Measurements from ENCODE around the gene AP2M1.
"Not testable (repeated sequence)": the region's sequence is repeated elsewhere in the genome, so short reads cannot be mapped to it uniquely, and the experiment has no call there.

AP2M1 gene

DNA sequence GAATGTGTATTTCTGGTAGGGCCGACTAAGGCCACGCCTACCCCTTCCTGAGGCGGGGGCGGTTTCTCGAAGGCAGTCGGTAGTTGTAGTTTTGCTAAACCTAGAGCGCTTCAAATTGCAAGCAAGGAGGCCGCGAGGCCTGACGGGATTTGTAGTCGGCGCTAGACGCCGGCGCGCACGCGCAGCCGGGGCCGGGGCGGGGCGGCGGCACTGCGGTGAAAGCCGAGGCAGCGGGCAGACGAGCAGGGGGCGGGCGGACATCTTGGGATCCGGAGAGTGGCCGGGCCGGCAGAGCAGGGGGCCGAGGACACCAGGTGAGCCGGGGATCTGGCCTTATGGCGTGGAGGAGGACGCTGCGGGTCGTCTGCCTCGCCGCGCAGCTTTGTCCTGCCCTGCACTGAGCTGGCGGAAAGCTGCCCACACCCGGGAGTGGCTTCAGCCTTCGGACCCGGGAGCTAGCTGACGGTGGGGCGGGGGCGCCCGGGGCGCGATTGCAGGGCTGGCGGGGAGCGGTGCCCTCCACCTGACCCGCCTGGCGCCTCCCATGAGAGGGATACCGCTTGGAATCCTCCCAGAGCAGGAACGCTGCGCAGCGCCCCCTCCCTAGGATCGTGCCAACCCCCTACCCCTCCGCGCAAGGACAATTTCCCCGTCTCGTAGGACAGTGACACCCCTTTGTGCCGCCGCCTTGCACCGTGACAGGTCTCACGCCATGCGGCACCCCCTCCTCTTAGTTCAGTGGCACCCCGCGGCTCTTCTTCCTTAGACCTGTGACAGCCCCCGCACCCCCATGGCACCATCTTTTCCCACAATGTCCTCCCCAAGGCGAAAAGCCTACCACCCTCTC lies at the start of gene AP2M1:
Gene AP2M1 (plus strand): TSS at position 210 of the 847 bp plus-strand sequence. CDS start 2,139 bp downstream, outside the sequence.
- DNase-seq, result peak; percentile 81 to 99 (median 97)

DNA sequence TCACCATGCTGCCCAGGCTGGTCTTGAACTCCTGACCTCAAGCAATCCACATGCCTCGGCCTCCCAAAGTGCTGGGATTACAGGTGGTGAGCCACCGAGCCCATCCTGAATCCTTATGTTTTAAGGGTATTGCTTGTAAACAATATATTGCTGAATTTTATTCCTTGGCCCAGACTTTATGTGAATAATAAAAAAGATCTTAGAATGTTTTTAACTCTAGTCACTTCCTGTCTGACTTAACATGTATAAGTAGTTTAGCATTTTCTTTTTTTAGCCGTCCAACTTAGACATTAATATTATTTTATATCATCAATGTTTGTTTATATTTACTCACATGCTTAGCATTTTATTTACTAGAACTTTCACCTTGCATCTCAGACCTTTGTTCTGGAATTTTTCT lies 48.6 kb upstream of the AP2M1 start:
- DNase-seq, result no peak

DNA sequence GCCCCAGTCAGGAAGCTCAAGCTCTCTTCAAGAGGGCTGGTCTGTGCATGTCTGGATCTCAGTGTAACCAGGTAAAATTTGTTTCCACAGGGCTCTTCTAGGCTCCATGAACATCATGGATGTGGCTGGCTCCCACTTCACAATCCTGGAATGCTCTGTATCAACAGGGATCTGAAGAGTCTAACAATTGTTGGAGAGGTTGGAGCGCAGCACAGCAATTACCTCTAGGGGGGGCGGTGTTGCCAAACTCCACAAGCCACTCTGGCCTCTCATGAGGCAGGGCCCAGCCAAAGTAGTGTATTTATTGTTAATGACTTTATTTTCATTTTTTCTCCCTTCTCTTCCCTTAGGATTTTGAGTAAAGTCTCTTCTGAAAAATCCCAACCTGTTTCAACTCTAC lies 45.6 kb upstream of the AP2M1 start:
- no peak for DNase-seq

GRCh38 chr3:184132945-184133344 lies 41.7 kb upstream of the AP2M1 start:
- no peak for DNase-seq

GRCh38 chr3:184133840-184134745 lies 40.6 kb upstream of the AP2M1 start:
- peak; percentile 6 to 89 (median 74) for DNase-seq

DNA sequence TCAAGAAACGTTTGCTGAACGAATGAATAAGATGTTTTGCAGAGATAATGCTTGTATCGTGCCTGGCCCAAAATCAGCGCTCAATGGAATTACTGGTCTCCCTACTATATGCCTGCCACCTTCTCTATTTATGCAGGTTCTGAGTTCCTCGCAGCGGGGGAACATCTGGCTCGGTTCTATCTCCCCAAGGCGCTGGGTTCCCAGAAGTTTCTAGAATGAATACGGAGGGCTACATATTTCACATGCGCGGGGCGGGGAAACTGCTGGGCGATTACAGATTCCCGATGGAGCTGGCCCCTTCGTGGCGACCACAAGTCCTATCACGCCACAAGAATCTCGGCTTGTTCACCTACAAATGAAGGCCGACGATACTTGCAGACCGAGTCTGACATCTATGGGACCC lies 39.9 kb upstream of the AP2M1 start:
- DNase-seq, result peak in 1 of 14 donors; percentile 57

DNA sequence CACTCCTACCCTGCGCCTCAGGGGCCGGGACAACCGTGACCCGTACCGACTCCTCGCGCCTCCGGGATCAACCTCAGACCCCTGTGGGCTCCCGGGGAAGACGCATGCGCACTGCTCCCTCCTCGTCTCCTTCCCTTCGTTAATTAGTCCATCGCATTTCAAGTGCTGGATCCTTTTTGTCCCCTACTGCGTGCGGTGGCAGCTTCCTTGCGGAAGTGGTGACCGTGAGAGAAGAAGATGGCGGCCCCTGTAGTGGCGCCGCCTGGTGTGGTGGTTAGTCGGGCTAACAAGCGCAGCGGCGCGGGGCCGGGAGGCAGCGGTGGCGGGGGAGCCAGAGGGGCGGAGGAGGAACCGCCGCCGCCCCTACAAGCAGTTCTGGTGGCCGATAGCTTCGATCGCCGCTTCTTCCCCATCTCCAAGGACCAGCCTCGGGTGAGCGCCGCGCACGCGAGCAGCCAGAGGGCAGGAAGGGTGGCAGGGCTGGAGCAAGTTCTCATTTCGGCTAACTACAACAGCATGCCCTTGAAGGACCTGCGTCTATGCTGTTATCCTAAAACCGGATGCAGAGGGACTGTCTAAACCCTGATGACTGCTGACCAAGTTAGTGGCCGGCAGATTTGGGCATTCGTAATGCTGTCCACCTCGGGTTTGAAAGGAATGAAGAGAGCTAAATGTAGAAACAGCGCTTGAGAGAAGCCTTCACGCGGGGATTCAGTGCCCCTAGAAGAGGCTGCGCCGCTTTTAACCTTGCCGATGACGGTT lies 39.3 kb upstream of the AP2M1 start, which contains the start of gene EIF2B5:
Gene EIF2B5 (plus strand): TSS at position 210 of the 762 bp plus-strand sequence. CDS start 28 bp downstream, at position 238.
- peak; percentile 38 to 94 (median 92) for DNase-seq

DNA sequence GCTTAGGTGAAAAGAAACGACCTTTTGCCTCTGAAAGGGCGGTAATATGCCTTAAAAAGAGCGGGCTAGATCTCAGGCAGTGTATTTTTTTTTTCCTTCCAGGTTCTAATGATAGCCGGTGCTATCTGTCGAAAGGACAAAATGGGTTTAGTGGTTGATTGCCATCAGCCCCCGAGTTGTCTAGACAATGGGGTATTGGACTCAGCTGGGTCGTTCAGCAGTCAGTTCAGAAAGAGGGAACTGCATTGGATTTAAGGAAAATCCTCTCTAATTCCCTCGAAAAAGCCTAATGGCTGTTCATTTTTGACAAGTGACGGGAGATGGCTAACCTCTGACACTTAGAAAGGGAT lies 38.8 kb upstream of the AP2M1 start:
- no peak for DNase-seq

GRCh38 chr3:184140436-184140835 lies 34.2 kb upstream of the AP2M1 start:
- no peak for DNase-seq

- DNase-seq, result no peak
Measured at GRCh38 chr3:184142199-184142598, 32.5 kb upstream of the AP2M1 start.

DNA sequence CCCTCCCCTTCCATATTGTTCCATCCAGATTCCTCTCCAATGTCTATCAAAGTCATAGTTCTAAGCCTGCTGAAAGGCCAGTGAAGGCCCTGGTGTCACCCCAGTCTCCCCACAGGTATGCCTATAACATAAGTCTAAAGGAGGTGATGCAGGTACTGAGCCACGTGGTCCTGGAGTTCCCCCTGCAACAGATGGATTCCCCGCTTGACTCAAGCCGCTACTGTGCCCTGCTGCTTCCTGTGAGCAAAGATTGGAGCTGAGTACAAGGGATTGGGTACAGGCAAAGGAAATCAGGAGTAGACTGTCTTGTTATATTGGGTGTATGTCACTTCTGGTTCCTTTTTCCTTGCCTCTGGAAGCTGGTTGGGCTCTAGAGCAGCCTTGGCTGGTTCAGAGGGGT lies 31.3 kb upstream of the AP2M1 start:
- no peak for DNase-seq

DNA sequence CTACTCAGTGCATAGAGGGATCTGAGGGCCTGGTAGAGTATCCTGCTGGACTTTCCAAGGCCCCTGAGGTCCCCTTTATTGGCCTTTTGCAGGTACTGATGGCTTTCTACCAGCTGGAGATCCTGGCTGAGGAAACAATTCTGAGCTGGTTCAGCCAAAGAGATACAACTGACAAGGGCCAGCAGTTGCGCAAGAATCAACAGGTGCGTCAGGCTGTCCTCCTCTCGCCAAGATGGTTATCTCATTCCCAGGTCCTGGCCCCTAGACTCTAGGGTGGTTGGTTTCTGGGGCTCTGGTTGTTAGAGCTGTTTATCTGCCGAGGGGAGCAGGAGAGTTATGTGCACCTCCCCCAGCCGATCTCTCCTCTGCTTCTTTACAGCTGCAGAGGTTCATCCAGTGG lies 30.1 kb upstream of the AP2M1 start:
- DNase-seq, result no peak

DNA sequence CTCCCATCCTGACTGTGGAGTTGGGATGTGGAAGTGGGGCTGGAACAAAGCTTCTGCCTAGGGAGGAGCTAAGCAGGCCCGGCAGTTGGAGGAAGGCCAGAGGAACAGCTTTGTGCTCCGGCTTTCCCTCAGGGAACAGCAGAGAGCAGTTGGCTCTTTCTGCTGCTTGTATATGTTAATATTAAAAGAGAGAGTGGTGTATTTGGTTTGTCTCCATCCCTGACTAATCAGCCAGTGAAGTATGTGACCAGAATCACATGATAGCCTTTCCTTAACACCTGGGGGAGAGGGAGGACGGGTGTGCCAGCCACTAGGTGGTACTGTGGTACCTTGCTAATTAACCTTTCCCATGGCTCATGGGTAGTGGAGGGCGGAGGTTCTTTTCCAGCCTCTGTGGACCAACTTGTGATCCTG lies 29.5 kb upstream of the AP2M1 start:
- peak in 2 of 14 donors; percentile 4 to 44 for DNase-seq

DNA sequence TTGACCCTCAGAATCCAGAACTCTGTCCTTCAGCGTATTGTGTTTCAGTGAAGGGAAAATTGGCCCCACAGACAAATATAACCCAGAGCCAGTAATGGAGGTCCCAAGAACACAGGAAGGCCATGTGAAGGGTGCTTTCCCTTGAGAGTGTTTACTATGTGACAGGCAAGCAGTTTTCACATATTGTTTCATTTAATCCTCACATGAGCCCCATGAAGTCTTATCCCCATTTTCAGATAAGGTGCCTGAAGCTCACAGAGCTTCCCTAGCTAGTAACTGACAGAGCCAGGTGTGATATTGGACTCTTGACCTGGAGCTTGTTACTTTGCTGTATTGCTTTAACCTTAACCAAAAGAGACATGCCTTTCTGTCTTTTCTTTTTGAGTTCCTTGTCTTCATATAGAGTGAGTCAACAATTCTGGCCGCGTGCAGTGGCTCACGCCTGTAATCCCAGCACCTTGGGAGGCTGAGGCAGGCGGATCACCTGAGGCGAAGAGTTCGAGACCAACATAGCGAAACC lies 28.8 kb upstream of the AP2M1 start:
- no peak for DNase-seq

GRCh38 chr3:184148076-184148475 lies 26.6 kb upstream of the AP2M1 start:
- DNase-seq, result no peak

DNA sequence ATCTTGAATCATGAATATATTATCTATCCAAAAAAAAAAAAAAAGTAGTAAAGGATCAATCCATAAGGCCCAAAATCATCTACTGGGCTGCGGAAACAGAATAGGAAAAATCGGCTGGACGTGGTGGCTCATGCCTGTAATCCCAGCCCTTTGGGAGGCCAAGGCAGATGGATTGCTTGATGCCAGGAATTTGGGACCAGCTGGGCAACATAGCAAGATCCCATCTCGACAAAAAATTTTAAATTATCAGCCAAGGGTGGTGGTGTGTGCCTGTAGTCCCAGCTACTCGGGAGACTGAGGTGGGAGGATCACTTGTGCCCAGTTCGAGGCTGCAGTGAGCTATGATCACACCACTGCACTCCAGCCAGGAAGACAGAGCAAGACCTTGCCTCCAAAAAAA lies 25.5 kb upstream of the AP2M1 start:
- DNase-seq, result no peak

GRCh38 chr3:184149770-184150169 lies 24.9 kb upstream of the AP2M1 start:
- not testable (repeated sequence) for DNase-seq

DNA sequence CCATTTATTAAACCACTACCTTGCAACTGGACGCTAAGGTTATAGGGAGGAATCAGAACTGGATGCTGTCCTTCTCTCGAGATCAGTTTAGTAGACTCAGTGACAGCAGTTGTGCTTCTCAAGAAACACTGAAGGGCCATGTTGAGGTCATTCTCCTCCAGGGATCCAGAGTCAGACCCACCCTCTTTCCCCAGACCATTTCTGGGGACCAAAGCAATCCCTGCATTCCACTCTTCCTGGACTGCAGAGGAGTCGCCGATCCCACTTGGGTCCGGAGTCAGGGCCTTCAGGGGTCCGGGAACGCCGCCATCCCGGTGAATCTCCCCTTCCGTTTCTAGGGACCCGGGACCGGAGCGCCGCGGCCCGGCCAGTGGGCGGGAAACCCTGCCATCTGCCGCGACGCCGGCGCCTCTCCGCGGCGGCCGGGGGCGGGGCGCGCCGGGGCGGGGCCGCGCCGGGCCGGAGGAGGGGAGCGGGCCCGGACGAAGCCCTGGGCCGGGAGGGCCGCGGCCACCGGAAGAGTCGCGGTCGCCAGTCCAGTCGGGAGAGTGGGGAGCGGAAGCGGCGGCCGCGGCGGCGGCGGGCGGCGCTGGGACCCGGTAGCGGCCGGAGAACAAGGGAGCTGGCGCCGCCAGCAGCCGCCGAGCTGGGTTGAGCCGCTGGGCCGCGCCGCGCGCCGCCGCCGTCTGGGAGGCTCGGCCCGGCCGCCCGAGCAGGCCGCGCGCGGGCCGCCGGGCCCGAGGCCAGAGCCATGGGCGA lies 19.6 kb upstream of the AP2M1 start, which contains the start of gene DVL3:
Gene DVL3 (plus strand): TSS at position 493 of the 759 bp plus-strand sequence. CDS start 259 bp downstream, at position 752.
- peak in 13 of 14 donors; percentile 21 to 77 (median 56) for DNase-seq

DNA sequence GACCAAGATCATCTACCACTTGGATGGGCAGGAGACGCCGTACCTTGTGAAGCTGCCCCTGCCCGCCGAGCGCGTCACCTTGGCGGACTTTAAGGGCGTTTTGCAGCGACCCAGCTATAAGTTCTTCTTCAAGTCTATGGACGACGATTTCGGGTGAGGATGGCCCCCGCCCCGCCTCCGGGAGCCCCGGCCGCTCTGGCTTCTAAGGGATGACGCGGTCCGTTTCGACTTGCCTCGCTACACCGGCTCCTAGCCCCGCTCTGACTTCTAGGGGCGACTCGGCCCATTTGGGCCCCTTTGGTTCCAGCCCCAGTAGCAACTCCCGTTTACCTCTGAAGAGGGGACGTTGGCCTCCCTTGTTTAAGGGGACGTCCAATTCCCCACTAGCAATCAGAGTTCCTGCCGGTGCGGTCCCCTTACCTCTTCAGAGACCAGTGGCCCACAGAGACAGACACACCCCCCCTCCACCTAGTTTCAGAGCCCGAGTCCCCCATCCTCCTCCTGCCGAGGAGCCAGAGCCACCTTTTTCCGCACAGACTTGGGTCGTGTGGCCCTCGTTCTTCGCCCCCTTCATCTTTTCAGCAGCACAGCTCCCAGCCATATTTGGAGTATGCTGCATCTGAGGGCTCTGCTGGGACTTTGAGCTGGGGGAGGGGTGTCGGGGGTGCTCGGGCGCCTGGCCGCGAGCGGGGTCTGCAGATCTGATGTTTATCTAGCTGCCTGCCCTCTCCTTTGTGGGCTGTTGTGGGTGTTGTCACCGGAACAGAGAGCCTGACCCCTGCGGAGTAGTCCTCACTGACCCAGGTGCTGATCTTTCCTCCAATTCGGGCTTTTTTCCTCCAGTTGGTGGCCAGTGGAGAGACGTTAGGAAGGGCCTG lies 18.8 kb upstream of the AP2M1 start:
- DNase-seq, result peak in 9 of 14 donors; percentile 36 to 74 (median 53)

- peak in 11 of 14 donors; percentile 19 to 74 (median 44) for DNase-seq
Measured at GRCh38 chr3:184156522-184156955, 18.1 kb upstream of the AP2M1 start.
